Keratinocyte (primary cell): Measurements from ENCODE around the gene GPR158. TPM values are rescaled to one million over a fixed set of nuclear protein-coding genes. Genes with fewer than 3 reads are reported as not detected.

ENCODE experiments used
- DNase-seq: peaks from one replicate; pipeline ENCODE4 v3.0.0-alpha.2; 2011; ENCODE audit warnings: low read depth, missing footprints, low spot score
- FAIRE-seq: peaks from 2 replicates; lab custom pipeline; 2011; peaks lifted over from hg19 to GRCh38; lab: Jason Lieb, UNC
- H2AFZ ChIP-seq: 2 replicates; pipeline ENCODE4 v1.6.0; 2012; ENCODE audit warnings: low read length, control low read depth, inconsistent platforms; ENCODE audit not compliant: control insufficient read depth
- H3K27ac ChIP-seq: 2 replicates; pipeline ENCODE4 v1.5.1; 2011; ENCODE audit warnings: low read length; ENCODE audit not compliant: control insufficient read depth, insufficient read depth
- H3K27me3 ChIP-seq: 3 replicates; pipeline ENCODE4 v1.6.0; 2011; ENCODE audit warnings: low read length; ENCODE audit not compliant: control insufficient read depth, insufficient read depth; ENCODE audit errors: extremely low read depth
- H3K36me3 ChIP-seq, 2 experiments: 2 replicates in 1 of 2; 3 replicates in 1 of 2; pipeline ENCODE4 v1.5.1; 2011; ENCODE audit warnings: low read length in 2 of 2, mild to moderate bottlenecking in 1 of 2; ENCODE audit not compliant: control insufficient read depth in 2 of 2, insufficient read depth in 2 of 2; ENCODE audit errors: extremely low read depth in 1 of 2
- H3K4me1 ChIP-seq: 3 replicates; pipeline ENCODE4 v1.5.1; 2011; ENCODE audit warnings: low read length; ENCODE audit not compliant: control insufficient read depth, insufficient read depth; ENCODE audit errors: extremely low read depth
- H3K4me2 ChIP-seq: 3 replicates; pipeline ENCODE4 v1.6.0; 2011; ENCODE audit warnings: low read depth, low read length; ENCODE audit not compliant: control insufficient read depth, insufficient read depth; ENCODE audit errors: extremely low read depth
- H3K4me3 ChIP-seq, 3 experiments: fragments of 200-600 bp in 1 of 3; sonication (generic) in 1 of 3; 2 replicates in 2 of 3; 3 replicates in 1 of 3; pipeline ENCODE4 v1.5.1; 2011 to 2016; ENCODE audit warnings: low read length in 3 of 3, mild to moderate bottlenecking in 3 of 3, control low read depth in 2 of 3, inconsistent platforms in 1 of 3, low read depth in 1 of 3, mixed read lengths in 1 of 3, mixed run types in 1 of 3, moderate library complexity in 1 of 3; ENCODE audit not compliant: control insufficient read depth in 2 of 3, insufficient read depth in 2 of 3; ENCODE audit errors: extremely low read depth in 1 of 3
- H3K79me2 ChIP-seq: 2 replicates; pipeline ENCODE4 v1.6.0; 2012; ENCODE audit warnings: low read length; ENCODE audit not compliant: control insufficient read depth, insufficient read depth
- H3K9ac ChIP-seq: 3 replicates; pipeline ENCODE4 v1.6.0; 2011; ENCODE audit warnings: low read length; ENCODE audit not compliant: control insufficient read depth, insufficient read depth; ENCODE audit errors: extremely low read depth
- H3K9me1 ChIP-seq: 3 replicates; pipeline ENCODE4 v1.6.0; 2011; ENCODE audit warnings: low read length; ENCODE audit not compliant: control insufficient read depth, insufficient read depth; ENCODE audit errors: extremely low read depth
- H3K9me3 ChIP-seq: 2 replicates; pipeline ENCODE4 v1.5.1; 2012; ENCODE audit warnings: low read depth, low read length; ENCODE audit not compliant: control insufficient read depth
- H4K20me1 ChIP-seq: 3 replicates; pipeline ENCODE4 v1.6.0; 2011; ENCODE audit warnings: low read length; ENCODE audit not compliant: control insufficient read depth, insufficient read depth; ENCODE audit errors: extremely low read depth
- EZH2 ChIP-seq: IDR thresholded peaks from one replicate; pipeline ENCODE4 v1.6.1; 2012; ENCODE audit warnings: inconsistent platforms, mild to moderate bottlenecking, low read length, moderate library complexity
- dilution Hi-C: fragments of 300-500 bp; cut with MboI; formaldehyde crosslinking; loops from one replicate; pipeline ENCODE4 v1.7.0; 2020; ENCODE audit warnings: low sequenced_read_pairs; ENCODE audit not compliant: extremely low pct_ligation_motif_present
- polyA plus RNA-seq, 5 experiments: library from polyadenylated mRNA; depleted of rRNA in 3 of 5; stranded (reverse) in 3 of 5; stranded (forward) in 1 of 5; unstranded in 1 of 5; fragments of >200 nt; gene quantifications; 1 replicate in 1 of 5; 2 replicates in 3 of 5; 3 replicates in 1 of 5; pipeline versions ENCODE4 v1.2.1 to v1.2.3, GENCODE V29; 2011 to 2012; ENCODE audit warnings: missing spikeins in 2 of 5, low read depth in 1 of 5, low replicate concordance in 1 of 5
- TF ChIP-seq, protein P1 (sequence below), 3 experiments: IDR thresholded peaks in 1 of 3; conservative IDR thresholded peaks in 1 of 3; optimal IDR thresholded peaks in 1 of 3; 2 replicates in 2 of 3; 3 replicates in 1 of 3; pipeline versions ENCODE3 to v1.5.1; 2011; ENCODE audit warnings: low read length in 3 of 3, mild to moderate bottlenecking in 3 of 3, moderate library complexity in 2 of 3, control low read depth in 1 of 3, inconsistent platforms in 1 of 3; ENCODE audit not compliant: insufficient read depth in 2 of 3; ENCODE audit errors: extremely low read depth in 1 of 3

The GPR158 gene
- polyA plus RNA-seq, 1 donor (not counting 4 experiments of a cell fraction or from before 2014, with no cell fraction given) = not detected

DNA sequence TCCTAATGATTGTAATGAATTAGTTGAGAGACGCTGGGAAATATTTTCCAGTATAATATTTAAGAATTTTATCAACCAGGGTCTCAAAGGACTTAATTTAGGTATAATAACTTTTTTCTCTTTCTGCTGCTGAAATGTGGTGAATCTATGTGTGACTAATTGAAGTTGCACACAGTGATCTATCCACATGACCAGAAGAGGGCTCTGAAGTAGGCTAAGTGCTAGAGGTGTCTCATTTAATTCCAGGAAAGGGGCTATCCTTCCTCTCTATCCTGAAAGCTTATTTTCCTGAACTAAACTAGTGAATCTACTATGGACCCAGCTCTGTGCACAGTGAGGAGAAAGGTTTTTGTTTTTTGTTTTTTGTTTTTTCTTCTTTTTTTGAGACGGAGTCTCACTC is 464.8 kb downstream of the GPR158 start:
- no peak overlapping the region for H3K4me3 ChIP-seq
- dilution Hi-C loops = no loop called here
- no peaks in the 10 kb centered on the region for H3K79me2 ChIP-seq
- H3K27me3 ChIP-seq = no peaks in the 10 kb centered on the region
- H3K36me3 ChIP-seq = no peaks in the 10 kb centered on the region
- no peaks in the 10 kb centered on the region for H3K9me3 ChIP-seq
- FAIRE-seq (no peak), DNase-seq (no peak)
- TF ChIP-seq, protein P1, sequence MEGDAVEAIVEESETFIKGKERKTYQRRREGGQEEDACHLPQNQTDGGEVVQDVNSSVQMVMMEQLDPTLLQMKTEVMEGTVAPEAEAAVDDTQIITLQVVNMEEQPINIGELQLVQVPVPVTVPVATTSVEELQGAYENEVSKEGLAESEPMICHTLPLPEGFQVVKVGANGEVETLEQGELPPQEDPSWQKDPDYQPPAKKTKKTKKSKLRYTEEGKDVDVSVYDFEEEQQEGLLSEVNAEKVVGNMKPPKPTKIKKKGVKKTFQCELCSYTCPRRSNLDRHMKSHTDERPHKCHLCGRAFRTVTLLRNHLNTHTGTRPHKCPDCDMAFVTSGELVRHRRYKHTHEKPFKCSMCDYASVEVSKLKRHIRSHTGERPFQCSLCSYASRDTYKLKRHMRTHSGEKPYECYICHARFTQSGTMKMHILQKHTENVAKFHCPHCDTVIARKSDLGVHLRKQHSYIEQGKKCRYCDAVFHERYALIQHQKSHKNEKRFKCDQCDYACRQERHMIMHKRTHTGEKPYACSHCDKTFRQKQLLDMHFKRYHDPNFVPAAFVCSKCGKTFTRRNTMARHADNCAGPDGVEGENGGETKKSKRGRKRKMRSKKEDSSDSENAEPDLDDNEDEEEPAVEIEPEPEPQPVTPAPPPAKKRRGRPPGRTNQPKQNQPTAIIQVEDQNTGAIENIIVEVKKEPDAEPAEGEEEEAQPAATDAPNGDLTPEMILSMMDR (optimal IDR thresholded peaks at IDR 0.05 in 1 of 3, IDR thresholded peaks at IDR 0.05 in 1 of 3, conservative IDR thresholded peaks at IDR 0.05 in 1 of 3; ENCODE audit: extremely low read depth in 1 of 3, insufficient read depth in 2 of 3, low read length in 3 of 3) = no peak
- TF ChIP-seq EZH2 = no peak
- H3K4me1 ChIP-seq = no peaks in the 10 kb centered on the region
- no peak overlapping the region for H3K4me2 ChIP-seq
- no peaks in the 10 kb centered on the region for H3K9me1 ChIP-seq
- no peak overlapping the region for H2AFZ ChIP-seq
- H3K27ac ChIP-seq = no peak overlapping the region
- H3K9ac ChIP-seq = no peak overlapping the region
- H4K20me1 ChIP-seq = no peaks in the 10 kb centered on the region

DNA sequence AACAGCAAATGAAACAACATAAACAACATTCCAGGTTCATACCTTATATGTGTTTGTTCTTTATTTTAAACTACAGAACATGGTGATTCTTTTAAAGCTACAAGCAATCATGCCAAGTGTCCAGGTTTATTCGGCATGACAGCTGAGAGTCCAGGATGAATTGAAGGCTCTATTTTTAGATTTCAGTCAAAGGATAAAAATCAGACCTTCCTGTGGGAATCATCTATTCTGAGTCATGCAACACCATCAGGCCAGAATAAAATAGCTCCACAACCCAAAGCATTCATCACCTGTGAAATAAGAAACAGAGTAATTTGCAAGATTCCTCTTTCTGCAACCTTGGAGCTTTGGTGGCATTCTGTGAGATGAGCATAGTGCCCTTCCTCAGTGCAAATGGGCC is 466.8 kb downstream of the GPR158 start:
- Histone ChIP-seq H3K4me3 (no peak overlapping the region), H3K9ac (no peak overlapping the region), H3K4me2 (no peak overlapping the region), H3K9me3 (no peaks in the 10 kb centered on the region), H3K79me2 (no peaks in the 10 kb centered on the region), H3K27me3 (no peaks in the 10 kb centered on the region), H3K4me1 (no peaks in the 10 kb centered on the region), H4K20me1 (no peaks in the 10 kb centered on the region), H3K9me1 (no peaks in the 10 kb centered on the region), H3K27ac (no peak overlapping the region), H3K36me3 (no peaks in the 10 kb centered on the region), H2AFZ (no peak overlapping the region)
- no peak for FAIRE-seq
- dilution Hi-C loops = no loop called here
- TF ChIP-seq, protein P1 (optimal IDR thresholded peaks at IDR 0.05 in 1 of 3, IDR thresholded peaks at IDR 0.05 in 1 of 3, conservative IDR thresholded peaks at IDR 0.05 in 1 of 3; ENCODE audit: extremely low read depth in 1 of 3, insufficient read depth in 2 of 3, low read length in 3 of 3) = no peak
- no peak for DNase-seq
